WTC11 (cell line): ENCODE results near the gene ASMTL. TPM values are rescaled to one million over a fixed set of nuclear protein-coding genes. Genes with fewer than 3 reads are reported as not detected.
A peak's percentile ranks its signal among the peaks of the same experiment; 100 is the strongest.

Source experiments
- ATAC-seq: fragments of 200-7000 bp; cut with Tn5 transposase; 2 replicates; pipeline ENCODE4 v1.10.0; 2021; ENCODE audit warnings: mild to moderate bottlenecking, moderate library complexity
- CTCF ChIA-PET: fragments of 300-600 bp; sonication (Branson Sonifier 250); formaldehyde crosslinking; loops from one replicate; lab custom pipeline; 2021; ENCODE audit warnings: antibody characterized with exemption; lab: Charles Lee
- POLR2A ChIA-PET: fragments of 350-600 bp; sonication (Branson Sonifier 250); formaldehyde crosslinking; loops from one replicate; lab custom pipeline; 2021; ENCODE audit warnings: antibody characterized with exemption; lab: Charles Lee
- DNase-seq: peaks from one replicate; pipeline ENCODE4 v3.0.0; 2021; ENCODE audit warnings: low spot score
- H3K27ac Mint-ChIP-seq: 2 replicates; pipeline ENCODE4 v1.8.0; 2021; ENCODE audit warnings: mixed read lengths
- H3K27me3 Mint-ChIP-seq: 2 replicates; pipeline ENCODE4 v1.8.0; 2021; ENCODE audit warnings: low read depth, mild to moderate bottlenecking, moderate library complexity, mixed read lengths
- H3K36me3 Mint-ChIP-seq: 2 replicates; pipeline ENCODE4 v1.8.0; 2021; ENCODE audit warnings: mixed read lengths
- H3K4me1 Mint-ChIP-seq: 2 replicates; pipeline ENCODE4 v1.8.0; 2022; ENCODE audit warnings: mixed read lengths
- H3K4me3 Mint-ChIP-seq: 2 replicates; pipeline ENCODE4 v1.8.0; 2021; ENCODE audit warnings: mild to moderate bottlenecking, moderate library complexity, mixed read lengths
- H3K9me3 Mint-ChIP-seq: 2 replicates; pipeline ENCODE4 v1.8.0; 2021; ENCODE audit warnings: mixed read lengths
- ATF1 ChIP-seq: sonication (generic); formaldehyde crosslinking; IDR thresholded peaks from 2 replicates; pipeline ENCODE4 v1.8.1; 2023; ENCODE audit warnings: mild to moderate bottlenecking, moderate library complexity, missing genetic modification reagents
- CBFB ChIP-seq: sonication (generic); formaldehyde crosslinking; IDR thresholded peaks from 2 replicates; pipeline ENCODE4 v1.8.1; 2022; ENCODE audit warnings: mild to moderate bottlenecking, low read depth, missing genetic modification reagents
- SP1 ChIP-seq: sonication (generic); formaldehyde crosslinking; conservative IDR thresholded peaks from 2 replicates; pipeline ENCODE4 v1.8.1; 2022; ENCODE audit warnings: missing genetic modification reagents
- USF2 ChIP-seq: sonication (generic); formaldehyde crosslinking; IDR thresholded peaks from 2 replicates; pipeline ENCODE4 v1.8.1; 2023; ENCODE audit warnings: mild to moderate bottlenecking, missing genetic modification reagents, moderate library complexity
- ZNF138 ChIP-seq: sonication (generic); formaldehyde crosslinking; conservative IDR thresholded peaks from 2 replicates; pipeline ENCODE4 v1.8.1; 2022; ENCODE audit warnings: mild to moderate bottlenecking, moderate library complexity, missing genetic modification reagents
- ZNF281 ChIP-seq: sonication (generic); formaldehyde crosslinking; IDR thresholded peaks from 2 replicates; pipeline ENCODE4 v1.8.0; 2023; ENCODE audit warnings: mild to moderate bottlenecking, missing genetic modification reagents
- ZNF512 ChIP-seq: sonication (generic); formaldehyde crosslinking; IDR thresholded peaks from 2 replicates; pipeline ENCODE4 v1.8.1; 2022; ENCODE audit warnings: missing genetic modification reagents, borderline replicate concordance
- total RNA-seq: library from RNA; stranded (reverse); gene quantifications from 3 replicates; pipeline ENCODE4 v1.2.3, GENCODE V29; 2021

The ASMTL gene
- total RNA-seq, 1 experiment from 2014 or later, result 70.6 TPM

GRCh38 chrX:1355131-1356046 lies 97.3 kb downstream of the ASMTL start (continued):
- TF ChIP-seq ZNF281 (CRISPR knock-in tag) (peak; percentile 69; the same call in 1 of the 2 replicates), SP1 (CRISPR knock-in tag) (0 out of 2 replicates have a peak, but pooled peaks have one; percentile 38), USF2 (0 out of 2 replicates have a peak, but pooled peaks have one; percentile 14), ZNF138 (CRISPR knock-in tag) (no peak), CBFB (CRISPR knock-in tag) (0 out of 2 replicates have a peak, but pooled peaks have one; percentile 80)
- TF ChIP-seq, all 79 proteins: peak for 10

GRCh38 chrX:1354036-1355019 lies 98.4 kb downstream of the ASMTL start:
- ATAC-seq (no peak), DNase-seq (no peak)
- CTCF ChIA-PET, result no interaction called here
- no peak overlapping the region for H3K27ac Mint-ChIP-seq
- peaks cover 16% of the 10 kb centered on the region for H3K4me1 Mint-ChIP-seq
- no peak overlapping the region for H3K4me3 Mint-ChIP-seq
- peaks cover 6% of the 10 kb centered on the region for H3K9me3 Mint-ChIP-seq
- TF ChIP-seq ATF1 (CRISPR knock-in tag) (no peak), ZNF512 (0 out of 2 replicates have a peak, but pooled peaks have one; percentile 13)
- H3K36me3 Mint-ChIP-seq, result peaks cover 21% of the 10 kb centered on the region
- POLR2A ChIA-PET, result no interaction called here
- no peaks in the 10 kb centered on the region for H3K27me3 Mint-ChIP-seq

Other genes with a start within 250 kb of the ASMTL start
- 0.11 TPM in 1 of 3 replicates, not detected in the others for gene CRLF2, start 240.3 kb downstream of the ASMTL start, total RNA-seq
- 1.2 to 3.0 TPM (median 2.4 TPM) in 3 replicates for gene CSF2RA, start 184.1 kb downstream of the ASMTL start, total RNA-seq
- gene IL3RA, start 116.1 kb downstream of the ASMTL start, total RNA-seq, result 0.26 to 0.48 TPM in 2 of 3 replicates, not detected in the other
- gene SLC25A6, start 60.8 kb downstream of the ASMTL start, total RNA-seq, result 627 to 722 TPM (median 720 TPM) in 3 replicates
- 0.32 to 0.37 TPM (median 0.32 TPM) in 3 replicates for gene P2RY8, start 84.3 kb upstream of the ASMTL start, total RNA-seq
- gene AKAP17A, start 138.7 kb upstream of the ASMTL start, total RNA-seq, result 44.5 to 68.1 TPM (median 45.5 TPM) in 3 replicates
- gene ASMT, start 162.2 kb upstream of the ASMTL start, total RNA-seq, result 0.32 to 0.87 TPM (median 0.33 TPM) in 3 replicates